Muscle layer of colon (tissue), 2 donors: ENCODE data around the gene TNFAIP8.
A peak's percentile ranks its signal among the peaks of the same experiment; 100 is the strongest.

Experiments used
- H3K27ac ChIP-seq: one replicate; pipeline ENCODE4 v1.7.0; 2013; ENCODE audit warnings: low read depth, mild to moderate bottlenecking, low read length, moderate library complexity
- H3K27me3 ChIP-seq, 2 donors: one replicate each; pipeline ENCODE4 v1.7.0; 2013; ENCODE audit warnings: low read length in 2 of 2, mild to moderate bottlenecking in 2 of 2; ENCODE audit not compliant: insufficient read depth in 2 of 2, control insufficient read depth in 1 of 2
- H3K36me3 ChIP-seq: one replicate; pipeline ENCODE4 v1.7.0; 2013; ENCODE audit warnings: mild to moderate bottlenecking, low read length; ENCODE audit not compliant: insufficient read depth
- H3K4me1 ChIP-seq: one replicate; pipeline ENCODE4 v1.7.0; 2013; ENCODE audit warnings: mild to moderate bottlenecking, low read length; ENCODE audit not compliant: insufficient read depth
- H3K4me3 ChIP-seq, 2 donors: one replicate each; pipeline ENCODE4 v1.7.0; 2013; ENCODE audit warnings: low read length in 2 of 2, low read depth in 1 of 2, mild to moderate bottlenecking in 1 of 2, moderate library complexity in 1 of 2
- H3K9ac ChIP-seq: one replicate; pipeline ENCODE4 v1.7.0; 2013; ENCODE audit warnings: low read length
- H3K9me3 ChIP-seq: one replicate; pipeline ENCODE4 v1.7.0; 2013; ENCODE audit warnings: mild to moderate bottlenecking, low read length
- donor health status: abdominal sarcoma.
- donor health status: Adenocarcinoma of cecum.

The TNFAIP8 gene

DNA sequence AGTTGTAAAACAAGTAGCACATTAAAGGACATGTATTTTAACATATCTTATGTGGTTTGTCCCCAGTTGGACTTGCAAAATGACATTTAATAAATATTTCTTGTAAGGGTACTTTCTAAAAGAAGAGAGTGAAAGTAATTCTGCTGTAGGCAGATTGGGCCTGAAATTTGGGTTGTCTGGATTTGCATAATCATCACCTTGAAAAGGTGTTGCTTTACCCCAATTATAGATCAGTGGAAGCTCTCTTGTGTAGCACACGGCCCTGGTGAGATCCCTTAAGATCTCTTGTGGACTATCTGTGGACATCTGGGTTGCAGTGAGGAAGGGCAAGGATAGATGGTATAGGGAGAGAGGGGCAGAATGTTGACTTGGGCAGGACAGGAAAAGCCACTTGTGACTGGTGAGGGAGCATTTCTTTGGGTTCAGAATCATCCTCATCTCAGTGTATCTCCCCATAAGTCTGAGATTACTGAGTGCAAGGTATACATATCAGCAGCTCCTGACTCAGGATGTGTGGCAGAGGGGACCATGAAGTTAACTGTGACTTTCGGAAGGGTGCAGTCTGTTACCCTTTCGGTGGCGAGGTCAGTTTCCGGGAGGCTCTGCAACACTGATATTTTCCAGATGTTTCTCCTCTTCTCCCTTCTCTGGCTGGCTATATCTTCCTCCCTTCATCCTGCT, 2.0 kb upstream of the TNFAIP8 start:
- H3K36me3 ChIP-seq: no peaks in the 10 kb centered on the region
- H3K9ac ChIP-seq: no peak overlapping the region
- no peaks in the 10 kb centered on the region for H3K9me3 ChIP-seq
- H3K4me1 ChIP-seq: peaks cover 20% of the 10 kb centered on the region
- peak overlapping the region; percentile 12 for H3K27ac ChIP-seq
- H3K4me3 ChIP-seq: peak overlapping the region in 1 of 2 donors; percentile 15
- no peaks in the 10 kb centered on the region for H3K27me3 ChIP-seq

DNA sequence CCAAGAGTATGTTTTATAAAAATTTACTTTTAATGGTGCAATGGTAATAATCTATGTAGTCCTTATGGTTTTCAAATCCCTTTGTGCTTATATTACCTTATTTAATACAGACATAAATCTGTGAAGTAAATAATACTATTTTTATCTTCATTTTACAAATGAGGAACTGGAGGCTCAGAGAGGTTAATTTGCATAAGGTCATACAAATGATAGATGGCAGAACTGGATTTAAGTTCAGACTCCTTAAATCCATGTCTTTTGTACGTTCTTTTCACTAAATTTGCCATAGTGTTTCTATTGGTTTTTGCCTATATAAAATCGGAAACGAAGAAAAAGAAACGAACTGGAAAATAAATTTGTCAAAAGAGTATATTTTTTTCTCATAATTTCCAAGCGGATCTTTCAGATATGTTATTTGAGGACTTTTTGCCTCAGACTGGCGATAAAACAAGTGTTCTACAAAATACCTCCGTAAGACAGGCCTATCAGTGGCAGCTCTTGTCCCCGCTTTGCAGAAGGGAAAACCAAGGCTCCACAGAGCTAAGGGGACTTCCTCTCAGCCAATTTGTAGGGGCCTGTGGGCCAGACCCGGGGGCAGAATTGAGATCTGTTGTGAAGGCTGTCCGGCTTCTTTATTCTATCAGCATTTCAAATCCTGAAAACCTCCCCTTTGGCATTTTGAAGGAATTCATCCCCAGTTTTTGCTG, 1.1 kb upstream of the TNFAIP8 start:
- Histone ChIP-seq H3K4me3 (no peak overlapping the region), H3K9ac (no peak overlapping the region), H3K27ac (peak overlapping the region; percentile 28), H3K9me3 (no peaks in the 10 kb centered on the region), H3K36me3 (no peaks in the 10 kb centered on the region), H3K4me1 (peaks cover 24% of the 10 kb centered on the region), H3K27me3 (no peaks in the 10 kb centered on the region)

DNA sequence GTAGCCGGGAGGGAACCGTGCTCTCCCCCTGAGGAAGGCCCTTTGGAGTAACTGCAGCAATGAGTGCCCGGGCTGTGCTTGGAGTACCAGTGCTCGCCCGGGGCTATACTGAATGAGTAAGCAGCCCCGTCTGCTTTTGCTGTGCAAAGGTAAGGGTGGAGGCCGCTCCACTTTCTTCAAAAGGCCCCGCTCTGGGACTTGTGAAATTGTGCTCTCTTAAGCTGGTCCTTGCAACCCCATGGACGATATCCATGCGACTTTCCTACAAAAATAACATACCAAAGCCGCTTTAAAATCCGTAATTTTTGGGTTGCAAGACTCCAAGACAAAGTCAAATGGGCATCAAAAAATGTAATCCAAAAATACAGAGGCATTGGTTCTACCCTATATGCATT, 578 bp upstream of the TNFAIP8 start:
- Histone ChIP-seq H3K4me3 (peak overlapping the region; percentile 66 to 73), H3K27me3 (no peaks in the 10 kb centered on the region), H3K36me3 (no peaks in the 10 kb centered on the region), H3K27ac (peak overlapping the region; percentile 28), H3K9me3 (no peaks in the 10 kb centered on the region), H3K9ac (no peak overlapping the region), H3K4me1 (peaks cover 24% of the 10 kb centered on the region)

DNA sequence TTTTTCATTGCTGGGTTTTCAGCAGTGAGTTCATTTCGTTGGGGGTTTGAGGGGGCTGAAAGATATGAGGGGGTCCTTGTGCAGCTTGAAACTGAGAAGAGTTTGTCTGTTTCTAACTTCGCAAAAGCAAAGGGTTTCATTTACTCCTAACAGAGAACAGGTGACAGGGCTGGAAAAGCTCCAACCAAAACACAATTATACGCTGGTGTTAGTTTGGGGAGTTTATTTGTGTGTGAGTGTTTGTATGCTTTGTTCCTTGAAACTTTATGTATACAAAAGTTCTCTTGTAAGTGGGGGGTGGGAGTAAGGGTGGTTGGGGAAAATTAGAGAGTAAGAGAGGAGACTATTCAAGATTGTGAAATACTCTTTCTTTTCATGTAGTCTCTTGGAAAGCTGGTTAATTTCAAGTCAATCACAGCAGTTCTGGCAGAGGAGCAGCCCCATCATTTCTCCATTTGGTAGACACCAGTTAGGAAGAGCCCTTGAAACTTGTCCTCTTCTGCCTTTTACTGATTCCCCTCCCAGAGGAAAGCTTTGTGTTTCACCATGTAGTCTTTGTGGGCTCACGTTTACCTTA, 881 bp downstream of the TNFAIP8 start:
- H3K9me3 ChIP-seq: no peaks in the 10 kb centered on the region
- no peaks in the 10 kb centered on the region for H3K27me3 ChIP-seq
- H3K4me3 ChIP-seq: peak overlapping the region; percentile 66 to 73
- H3K9ac ChIP-seq: no peak overlapping the region
- peak overlapping the region; percentile 83 for H3K27ac ChIP-seq
- no peaks in the 10 kb centered on the region for H3K36me3 ChIP-seq
- H3K4me1 ChIP-seq: peaks cover 24% of the 10 kb centered on the region

DNA sequence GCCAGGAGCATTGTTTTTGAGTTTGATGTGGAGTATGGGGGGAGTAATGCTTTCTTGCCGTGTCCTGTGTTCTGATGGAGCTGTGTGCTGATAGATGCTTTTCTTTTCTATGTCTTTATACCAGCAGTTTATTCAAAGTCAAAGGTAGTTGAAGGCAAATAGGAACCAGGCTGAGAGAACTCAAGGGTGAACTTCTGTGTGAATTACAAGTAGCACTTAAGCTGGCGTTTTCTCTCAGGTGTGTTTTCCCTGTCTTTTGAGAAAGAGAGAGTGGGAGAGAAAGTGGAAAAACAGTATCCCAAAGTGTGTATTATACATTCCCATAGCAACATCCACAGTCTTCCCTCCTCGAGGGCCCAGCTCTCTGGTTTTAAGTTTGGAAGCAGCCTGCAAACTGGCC, 1.5 kb downstream of the TNFAIP8 start:
- H3K9me3 ChIP-seq: no peaks in the 10 kb centered on the region
- peak overlapping the region; percentile 83 for H3K27ac ChIP-seq
- peak overlapping the region in 1 of 2 donors; percentile 73 for H3K4me3 ChIP-seq
- H3K9ac ChIP-seq: no peak overlapping the region
- peaks cover 24% of the 10 kb centered on the region for H3K4me1 ChIP-seq
- no peaks in the 10 kb centered on the region for H3K27me3 ChIP-seq
- H3K36me3 ChIP-seq: no peaks in the 10 kb centered on the region

DNA sequence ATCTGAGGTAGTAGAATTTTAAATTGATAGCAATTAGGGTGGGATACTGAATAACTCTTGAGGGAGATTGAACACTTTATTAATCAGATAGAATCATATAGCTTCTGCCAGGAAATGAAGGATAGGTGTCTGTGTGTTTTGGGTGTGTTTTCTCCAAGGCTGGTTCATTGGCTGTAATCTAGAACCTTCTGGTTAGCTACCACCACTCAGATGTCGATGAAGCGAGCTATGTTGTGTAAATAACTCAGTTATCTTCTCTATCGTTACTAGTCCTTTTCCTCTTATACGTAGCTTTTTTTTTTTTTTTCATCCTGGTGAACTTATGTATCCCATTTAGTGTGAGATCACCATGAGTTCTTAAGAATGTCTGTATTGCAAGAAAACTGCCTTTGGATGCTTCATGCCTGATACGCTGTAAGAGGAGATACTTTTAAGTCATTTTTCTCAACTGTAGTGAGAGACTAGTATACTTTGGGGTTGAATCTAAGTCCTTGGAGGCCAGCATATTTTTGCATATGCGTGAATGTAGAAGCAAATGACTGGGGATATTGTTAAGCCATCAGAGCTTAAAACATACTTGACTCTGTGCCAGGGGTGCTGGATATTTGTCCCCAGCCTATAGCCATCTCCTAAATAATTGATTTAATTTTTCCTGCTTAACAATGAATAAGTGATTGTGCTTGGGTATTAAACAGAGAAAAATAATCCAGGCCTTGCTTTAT, 2.1 kb downstream of the TNFAIP8 start:
- no peak overlapping the region for H3K9ac ChIP-seq
- H3K4me1 ChIP-seq: peaks cover 24% of the 10 kb centered on the region
- no peaks in the 10 kb centered on the region for H3K36me3 ChIP-seq
- H3K4me3 ChIP-seq: no peak overlapping the region
- H3K9me3 ChIP-seq: no peaks in the 10 kb centered on the region
- H3K27ac ChIP-seq: no peak overlapping the region
- no peaks in the 10 kb centered on the region for H3K27me3 ChIP-seq

DNA sequence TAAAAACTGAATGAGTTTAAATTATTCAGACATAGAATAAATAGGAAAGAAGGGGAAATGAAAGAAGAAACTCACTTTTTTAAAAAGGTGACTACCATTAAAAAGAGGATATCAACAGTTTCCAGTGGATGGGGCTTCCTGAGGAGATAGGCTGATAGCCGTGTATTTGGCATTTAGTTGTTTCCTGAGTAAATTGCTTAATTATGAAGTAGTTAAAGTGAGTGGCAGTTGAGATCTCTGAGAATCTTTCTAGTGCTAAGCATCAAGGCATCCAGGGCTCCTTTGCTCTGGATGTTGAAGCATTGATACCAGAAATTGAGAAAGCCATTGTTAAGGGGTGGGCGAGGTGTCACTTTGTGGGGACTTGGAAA, 2.7 kb downstream of the TNFAIP8 start:
- no peaks in the 10 kb centered on the region for H3K9me3 ChIP-seq
- no peaks in the 10 kb centered on the region for H3K36me3 ChIP-seq
- no peaks in the 10 kb centered on the region for H3K27me3 ChIP-seq
- no peak overlapping the region for H3K27ac ChIP-seq
- no peak overlapping the region for H3K4me3 ChIP-seq
- peaks cover 24% of the 10 kb centered on the region for H3K4me1 ChIP-seq
- H3K9ac ChIP-seq: no peak overlapping the region

DNA sequence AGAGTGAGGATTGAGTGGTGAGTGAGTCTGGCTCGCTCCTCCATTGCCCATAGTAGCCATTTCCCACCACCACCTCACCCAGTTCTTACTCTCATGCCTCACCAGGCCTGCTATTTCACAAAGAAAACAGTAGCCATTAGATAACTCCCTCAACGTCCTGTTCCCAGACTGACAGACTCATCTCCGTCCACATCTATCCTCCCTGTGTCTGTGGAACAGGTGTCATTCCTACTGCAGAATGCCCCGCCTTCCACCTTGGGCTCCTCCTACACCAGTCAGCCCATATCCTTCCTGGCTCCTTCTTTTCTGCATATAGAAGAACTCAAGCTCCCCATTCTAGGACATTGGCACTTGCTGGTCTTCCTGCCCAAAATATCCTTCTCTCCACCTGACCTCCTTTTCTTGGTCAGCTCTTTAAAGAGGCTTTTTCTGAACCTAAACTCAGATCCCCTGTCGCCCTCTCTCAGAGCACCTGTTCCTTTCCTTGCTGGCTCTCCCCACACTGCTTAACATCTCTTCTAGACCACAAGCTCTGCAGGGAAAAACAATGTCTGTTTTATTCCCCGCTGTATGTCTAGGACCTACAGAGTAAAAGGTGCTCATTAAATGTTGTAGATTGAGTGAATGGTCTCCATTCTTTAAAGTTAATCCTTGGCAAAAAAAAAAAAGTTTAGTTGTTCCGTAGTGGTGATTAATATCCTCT, 3.2 kb downstream of the TNFAIP8 start:
- Histone ChIP-seq H3K9me3 (no peaks in the 10 kb centered on the region), H3K4me3 (no peak overlapping the region), H3K27me3 (no peaks in the 10 kb centered on the region), H3K36me3 (no peaks in the 10 kb centered on the region), H3K27ac (no peak overlapping the region), H3K9ac (no peak overlapping the region), H3K4me1 (peaks cover 20% of the 10 kb centered on the region)

DNA sequence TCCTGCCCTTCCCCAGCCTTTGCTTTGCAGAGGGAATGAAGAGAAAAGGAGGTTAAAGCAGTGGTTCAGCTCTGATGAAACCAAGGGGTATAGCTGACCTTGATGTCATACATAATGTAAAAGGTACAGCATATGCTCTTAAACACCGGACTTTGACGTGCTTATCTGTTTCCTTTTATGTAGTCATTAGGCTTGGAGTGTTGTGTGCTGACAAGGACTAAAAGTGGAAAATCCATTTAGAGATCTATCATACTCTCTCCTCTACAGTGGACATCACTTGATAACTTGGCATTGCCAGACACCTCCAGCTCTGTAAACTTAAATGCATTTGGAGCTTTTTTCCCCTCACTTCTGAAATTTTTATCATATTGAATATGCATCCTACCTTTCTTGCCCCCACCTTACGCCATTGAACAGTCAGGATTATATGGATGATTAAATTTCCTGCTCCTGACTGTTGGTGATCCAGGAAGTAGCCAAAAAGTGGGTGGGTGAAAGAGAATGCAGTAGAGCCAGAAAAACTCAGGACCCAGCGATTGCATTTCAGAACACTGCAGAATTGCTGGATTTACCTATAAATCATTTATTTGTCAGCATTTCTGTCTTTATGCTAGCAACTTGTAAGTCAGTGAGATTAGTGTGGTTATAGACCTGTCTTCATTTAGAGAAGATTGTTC, 4.1 kb downstream of the TNFAIP8 start:
- Histone ChIP-seq H3K9ac (no peak overlapping the region), H3K4me1 (peaks cover 14% of the 10 kb centered on the region), H3K27me3 (no peaks in the 10 kb centered on the region), H3K4me3 (no peak overlapping the region), H3K36me3 (no peaks in the 10 kb centered on the region), H3K9me3 (no peaks in the 10 kb centered on the region), H3K27ac (no peak overlapping the region)

DNA sequence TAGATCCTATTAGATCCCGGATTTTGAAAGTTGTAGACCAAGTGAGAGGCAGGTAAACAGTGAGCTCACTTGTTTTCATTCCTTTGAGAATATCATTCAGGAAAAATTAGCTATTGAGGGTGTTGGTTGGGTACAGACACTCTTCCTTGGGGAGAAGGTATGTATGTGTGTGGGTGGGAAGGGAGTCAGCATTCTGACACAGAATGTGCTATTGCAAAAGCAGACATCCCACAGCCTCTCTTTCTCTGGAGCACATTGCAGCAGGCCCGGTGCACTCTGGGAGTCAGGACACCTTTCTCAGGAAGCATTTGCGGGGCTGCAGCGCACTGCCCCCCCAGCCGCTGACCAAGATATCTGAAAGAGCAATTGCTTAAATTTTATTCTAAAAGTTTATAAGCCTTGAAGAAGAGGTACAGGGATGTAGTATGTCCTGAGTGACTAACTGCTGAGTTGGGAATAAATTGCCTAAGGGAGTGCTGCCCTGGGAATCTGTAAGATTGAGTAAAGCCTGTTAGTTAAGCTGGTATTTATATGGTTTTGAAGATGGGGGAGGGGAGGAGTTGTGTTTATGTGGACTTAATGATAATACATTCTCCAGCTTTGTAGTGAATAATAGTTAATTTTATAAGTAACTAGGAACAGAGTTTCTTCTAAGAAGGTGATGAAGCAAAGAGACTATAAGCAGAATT, 5.2 kb downstream of the TNFAIP8 start:
- Histone ChIP-seq H3K4me3 (no peak overlapping the region), H3K27ac (no peak overlapping the region), H3K9ac (no peak overlapping the region), H3K36me3 (no peaks in the 10 kb centered on the region), H3K27me3 (no peaks in the 10 kb centered on the region), H3K4me1 (peaks cover 15% of the 10 kb centered on the region), H3K9me3 (no peaks in the 10 kb centered on the region)
